H1 (cell line): Measurements from ENCODE around the gene NME3. TPM values are rescaled to one million over a fixed set of nuclear protein-coding genes. Genes with fewer than 3 reads are reported as not detected.

ENCODE experiments used
- ASH2L ChIP-seq: fragments of 200-600, 300-600 bp; sonication (generic); IDR thresholded peaks from one replicate; pipeline ENCODE4 v1.7.1; 2017; ENCODE audit warnings: low read length
- ATF2 ChIP-seq: IDR thresholded peaks from 2 replicates; pipeline ENCODE4 v1.6.1; 2012; ENCODE audit warnings: low read length, inconsistent platforms
- CBX8 ChIP-seq: fragments of 300-800, 300-1000 bp; sonication (generic); IDR thresholded peaks from 2 replicates; pipeline ENCODE4 v1.7.1; 2016; ENCODE audit warnings: low read depth, low read length, borderline replicate concordance
- CHD1 ChIP-seq: IDR thresholded peaks from 2 replicates; pipeline ENCODE4 v1.6.1; 2012; ENCODE audit warnings: low read depth, low read length, improper control_type of control experiment
- KDM1A ChIP-seq: fragments of 200-600, 300-600 bp; sonication (generic); IDR thresholded peaks from 2 replicates; pipeline ENCODE4 v1.7.1; 2016; ENCODE audit warnings: mild to moderate bottlenecking, low read length, borderline replicate concordance
- KDM5A ChIP-seq: fragments of 200-600 bp; IDR thresholded peaks from 2 replicates; pipeline ENCODE4 v1.7.1; 2012; ENCODE audit warnings: mild to moderate bottlenecking, low read length, inconsistent platforms, mixed read lengths
- SIN3A ChIP-seq, 2 experiments: IDR thresholded peaks in 1 of 2; conservative IDR thresholded peaks in 1 of 2; 2 replicates each; pipeline ENCODE4 v1.6.1; 2011 to 2012; ENCODE audit warnings: low read length in 2 of 2, improper control_type of control experiment in 1 of 2, low read depth in 1 of 2, mild to moderate bottlenecking in 1 of 2
- TEAD4 ChIP-seq: IDR thresholded peaks from 2 replicates; pipeline ENCODE4 v1.6.1; 2012; ENCODE audit warnings: low read depth, low read length, inconsistent platforms, mixed read lengths
- USF2 ChIP-seq: IDR thresholded peaks from 2 replicates; pipeline ENCODE4 v1.6.1; 2011; ENCODE audit warnings: low read length, improper control_type of control experiment
- polyA plus RNA-seq, 7 experiments: library from polyadenylated mRNA; depleted of rRNA in 3 of 7; stranded (reverse) in 5 of 7; unstranded in 2 of 7; fragments of >200 nt in 5 of 7; fragments of 200-250 nt in 2 of 7; gene quantifications; 1 replicate in 5 of 7; 2 replicates in 1 of 7; 4 replicates in 1 of 7; pipeline versions ENCODE4 v1.2.1 to v1.2.3, GENCODE V29; 2011 to 2013; ENCODE audit warnings: missing spikeins in 2 of 7, mixed read lengths in 2 of 7
- total RNA-seq: library from RNA; stranded (reverse); fragmentation: NEBNext Ultra II Directional; extraction: Animal tissue kit (Norgen Biotek cat#: 25700); gene quantifications from 2 replicates; pipeline ENCODE4 v1.2.1, GENCODE V29; 2021

Gene NME3
- total and polyA plus RNA-seq, 2 of the 8 experiments (the other 6 are each of a cell fraction or from before 2014, with no cell fraction given): 72.5 to 163 TPM

DNA sequence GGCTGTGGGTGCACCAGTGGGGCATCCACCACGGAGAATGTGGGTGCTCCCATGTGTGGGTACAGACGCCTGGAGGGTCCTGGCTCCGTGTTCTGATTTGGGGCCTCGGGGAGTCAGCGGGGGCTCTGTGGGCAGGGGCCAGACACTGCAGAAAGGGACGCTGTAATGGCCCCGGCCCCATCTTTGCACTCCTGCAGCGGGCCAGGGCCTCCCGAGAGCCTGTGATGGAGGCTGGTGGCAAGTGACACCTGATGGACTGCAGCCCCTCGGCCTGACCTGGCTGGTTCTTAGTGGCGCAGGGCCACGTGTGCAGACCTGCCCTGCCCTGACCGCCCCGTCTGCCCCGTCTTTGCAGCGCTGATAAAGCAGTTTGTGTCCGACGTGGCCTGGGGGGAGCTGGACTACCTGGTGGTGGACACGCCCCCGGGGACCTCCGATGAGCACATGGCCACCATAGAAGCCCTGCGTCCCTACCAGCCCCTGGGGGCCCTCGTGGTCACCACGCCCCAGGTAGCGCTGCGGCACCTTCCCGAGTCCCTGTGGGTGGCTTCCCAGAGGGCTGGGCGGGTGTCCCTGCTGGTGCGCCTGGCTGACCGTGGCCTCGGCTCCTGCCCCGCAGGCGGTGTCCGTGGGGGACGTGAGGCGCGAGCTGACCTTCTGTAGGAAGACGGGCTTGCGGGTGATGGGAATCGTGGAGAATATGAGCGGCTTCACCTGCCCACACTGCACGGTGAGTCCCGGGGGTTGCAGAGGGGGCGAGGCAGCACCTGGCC, 16.2 kb upstream of the NME3 start (continued):
- TF ChIP-seq USF2 (no peak), KDM1A (no peak), ASH2L (no peak), CHD1 (no peak), KDM5A (no peak), TEAD4 (no peak), CBX8 (no peak), SIN3A (conservative IDR thresholded peaks at IDR 0.05 in 1 of 2, IDR thresholded peaks at IDR 0.05 in 1 of 2; ENCODE audit: low read depth in 1 of 2, low read length in 2 of 2) (no peak), ATF2 (no peak)
